Measurements from ENCODE around the gene PID1. TPM values are rescaled to one million over a fixed set of nuclear protein-coding genes. Genes with fewer than 3 reads are reported as not detected.

The PID1 gene
- polyA plus RNA-seq, 3 donors, result 5.0 to 7.3 (median 5.6) TPM

DNA sequence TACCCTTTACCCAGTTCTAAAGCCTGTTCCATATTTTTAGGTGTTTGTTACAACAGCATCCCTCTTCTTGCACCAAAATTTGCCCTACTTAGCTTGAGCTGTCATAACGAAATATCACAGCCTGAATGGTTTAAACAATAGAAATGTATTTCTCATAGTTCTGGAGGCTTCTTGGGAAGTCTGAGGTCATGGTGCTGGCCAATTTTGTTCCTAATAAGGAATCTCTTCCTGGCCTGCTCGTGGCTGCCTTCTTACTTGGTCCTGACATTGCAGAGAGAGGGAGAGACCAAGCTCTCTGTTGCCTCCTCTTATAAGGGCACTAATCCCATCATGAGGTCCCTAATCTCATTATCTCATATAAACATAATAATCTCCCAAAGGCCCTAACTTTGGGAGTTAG, 267.8 kb downstream of the PID1 start:
- no peak for DNase-seq (ENCODE audit: extremely low read depth in 1 of 11, low read depth in 9 of 11, low spot score in 4 of 11)

DNA sequence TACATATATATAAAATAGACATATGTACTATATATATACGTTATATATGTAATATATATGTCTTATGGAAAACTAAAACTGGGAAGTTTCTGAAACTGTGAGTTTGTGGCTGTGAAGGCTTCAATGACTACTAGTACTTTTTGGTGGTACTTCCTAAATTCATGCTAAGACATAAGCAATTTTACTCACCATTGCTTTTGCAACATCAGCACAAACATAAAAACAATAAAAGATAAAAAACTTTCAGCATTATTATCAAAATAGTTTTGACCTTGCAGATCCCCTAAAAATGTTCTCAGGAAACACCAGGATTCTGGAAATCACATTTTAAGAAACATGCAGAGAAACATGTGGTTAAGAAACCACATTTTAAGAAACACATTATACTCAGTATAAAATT, 269.9 kb downstream of the PID1 start:
- DNase-seq (ENCODE audit: extremely low read depth in 1 of 11, low read depth in 9 of 11, low spot score in 4 of 11), result no peak

DNA sequence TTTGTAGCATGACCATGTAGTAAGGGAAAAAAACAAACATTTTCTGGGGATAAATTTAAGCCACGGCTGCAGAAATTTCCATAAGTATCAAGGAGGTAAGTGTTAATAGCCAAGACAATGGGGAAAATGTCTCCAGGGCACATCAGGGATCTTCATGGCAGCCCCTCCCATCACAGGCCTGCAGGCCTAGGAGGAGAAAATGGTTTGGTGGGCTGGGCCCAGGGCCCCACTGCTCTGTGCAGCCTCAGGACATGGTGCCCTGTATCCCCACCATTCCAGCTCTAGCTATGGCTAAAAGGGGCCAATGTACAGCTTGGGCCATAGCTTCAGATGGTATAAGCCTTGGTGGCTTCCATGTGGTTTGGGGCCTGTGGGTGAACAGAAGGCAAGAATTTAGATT, 271.8 kb downstream of the PID1 start:
- no peak for DNase-seq (ENCODE audit: extremely low read depth in 1 of 11, low read depth in 9 of 11, low spot score in 4 of 11)

DNA sequence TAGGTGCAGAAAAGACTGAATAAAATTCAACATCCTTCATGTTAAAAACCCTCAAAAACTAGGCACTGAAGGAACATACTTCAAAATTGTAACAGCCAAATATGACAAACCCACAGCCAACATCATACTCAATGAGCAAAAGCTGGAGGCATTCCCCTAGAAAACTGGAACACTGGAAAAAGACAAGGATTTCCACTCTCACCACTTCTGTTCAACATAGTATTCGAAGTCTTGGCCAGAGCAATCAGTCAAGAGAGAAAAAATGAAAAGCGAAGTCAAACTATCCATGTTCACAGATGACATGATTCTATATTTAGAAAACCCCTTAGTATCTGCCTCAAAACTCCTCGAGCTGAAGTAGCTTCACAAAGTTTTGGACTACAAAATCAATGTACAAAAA, 282.3 kb downstream of the PID1 start:
- no peak for DNase-seq (ENCODE audit: extremely low read depth in 1 of 11, low read depth in 9 of 11, low spot score in 4 of 11)

DNA sequence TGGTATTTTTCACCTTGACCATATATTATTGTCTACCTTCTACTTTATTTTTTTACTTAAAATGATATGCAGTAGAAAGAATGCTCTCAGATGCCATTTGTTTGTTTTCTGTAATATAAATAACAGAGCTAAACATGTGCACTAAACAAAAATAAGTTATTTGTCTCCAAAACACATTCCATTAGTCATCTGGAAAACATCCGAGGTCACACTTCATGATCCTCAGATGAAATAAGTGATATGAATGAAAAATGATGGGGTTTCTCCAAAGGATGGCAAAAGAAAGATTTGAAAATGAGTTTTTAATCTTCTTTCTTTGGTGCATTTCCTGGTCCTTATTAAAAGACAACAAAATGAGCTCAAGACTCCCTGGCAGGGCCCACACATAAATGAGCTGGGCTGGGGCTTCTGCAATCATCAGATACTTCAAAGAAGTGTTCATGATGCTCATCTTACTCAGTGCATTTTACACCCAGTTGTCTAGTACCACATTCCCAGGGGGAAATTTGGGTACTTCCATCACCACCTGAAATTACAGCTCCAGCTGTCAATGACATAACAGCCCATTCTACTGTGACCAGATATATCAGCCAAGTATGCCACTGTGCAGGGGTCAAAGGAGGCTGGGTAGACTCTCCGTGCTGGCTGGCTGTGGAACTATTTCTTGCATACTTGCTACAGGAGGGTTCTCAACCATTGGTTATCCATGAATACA, 283.5 kb downstream of the PID1 start:
- DNase-seq (ENCODE audit: extremely low read depth in 1 of 11, low read depth in 9 of 11, low spot score in 4 of 11), result no peak

DNA sequence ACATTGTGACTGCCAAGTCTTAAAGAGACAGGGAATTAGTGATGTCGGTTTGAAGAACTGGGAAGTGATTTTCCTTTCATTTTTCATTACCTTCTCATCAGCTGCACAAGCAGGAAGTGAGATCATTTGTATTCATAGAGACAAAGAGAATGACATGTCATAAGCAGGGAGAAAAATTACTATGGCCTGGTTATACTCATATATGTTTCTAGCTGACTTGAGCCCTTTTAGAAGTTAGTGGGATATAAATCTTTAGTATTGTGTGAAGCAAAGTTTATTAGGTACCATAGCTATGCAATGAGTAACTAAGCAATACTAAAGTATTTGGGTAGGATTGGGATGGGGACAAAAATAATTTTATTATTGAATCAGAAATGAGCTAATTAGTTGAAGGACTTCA, 284.1 kb downstream of the PID1 start:
- no peak for DNase-seq (ENCODE audit: extremely low read depth in 1 of 11, low read depth in 9 of 11, low spot score in 4 of 11)

DNA sequence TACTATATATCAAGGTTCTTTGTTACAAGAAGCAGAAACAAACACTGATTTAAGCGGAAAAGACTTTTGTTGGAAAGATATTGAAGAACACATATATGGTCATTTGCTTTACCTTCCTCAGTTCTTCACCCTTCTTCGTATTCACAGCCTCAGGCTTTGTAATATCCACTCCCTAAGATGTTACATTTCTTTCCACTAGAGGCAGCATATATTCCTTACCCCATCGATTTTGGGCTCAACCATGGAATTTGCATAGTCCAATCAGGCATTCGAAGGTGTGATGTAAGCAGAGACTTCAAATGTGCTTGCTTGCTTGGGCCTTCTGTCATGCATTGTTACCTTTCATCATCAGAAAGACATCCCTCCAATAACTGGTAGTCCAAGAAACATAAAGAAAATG, 287.4 kb downstream of the PID1 start:
- DNase-seq (ENCODE audit: extremely low read depth in 1 of 11, low read depth in 9 of 11, low spot score in 4 of 11), result no peak

DNA sequence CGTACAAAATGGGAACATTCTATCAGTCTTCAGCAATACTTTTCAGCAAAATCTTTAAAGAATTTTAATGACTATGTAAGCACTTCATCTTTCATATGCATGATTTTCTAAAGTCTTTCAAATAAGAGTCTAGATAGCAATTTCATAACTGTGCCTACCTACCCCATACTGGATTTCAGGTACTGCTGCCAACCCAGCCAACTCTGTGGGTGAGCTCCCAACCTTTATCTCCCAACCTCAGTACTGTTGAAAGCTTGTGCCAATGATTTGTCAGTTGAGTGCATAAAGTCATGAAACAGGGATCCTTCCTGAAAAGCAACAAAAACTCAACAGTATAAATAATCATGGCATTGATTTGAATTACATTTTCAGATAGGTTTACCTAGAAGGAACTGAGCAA, 296.9 kb downstream of the PID1 start:
- DNase-seq (ENCODE audit: extremely low read depth in 1 of 11, low read depth in 9 of 11, low spot score in 4 of 11), result no peak

Measured in renal cortex interstitium (tissue), 11 donors.